Mesenchymal stem cell (in vitro differentiated cells and primary cell): ENCODE measurements around the gene CEACAM16.

Source experiments
- DNase-seq: peaks from one replicate; pipeline ENCODE4 v3.0.0-alpha.2; 2013
- H2AFZ ChIP-seq: one replicate; pipeline ENCODE4 v1.6.1; 2013; ENCODE audit warnings: low read depth, mild to moderate bottlenecking, control low read depth, inconsistent platforms, low read length, moderate library complexity
- H2AK5ac ChIP-seq: 2 replicates; pipeline ENCODE4 v1.6.1; 2013; ENCODE audit warnings: low read length, moderate library complexity, mild to moderate bottlenecking, inconsistent platforms; ENCODE audit not compliant: severe bottlenecking
- H2BK120ac ChIP-seq: one replicate; pipeline ENCODE4 v1.6.1; 2013; ENCODE audit warnings: low read depth, mild to moderate bottlenecking, inconsistent platforms, low read length, moderate library complexity
- H2BK12ac ChIP-seq, 2 experiments: one replicate each; pipeline ENCODE4 v1.6.1; 2013; ENCODE audit warnings: inconsistent platforms in 2 of 2, low read length in 2 of 2, mild to moderate bottlenecking in 2 of 2, moderate library complexity in 2 of 2, control low read depth in 1 of 2
- H2BK15ac ChIP-seq: one replicate; pipeline ENCODE4 v1.6.1; 2013; ENCODE audit warnings: mild to moderate bottlenecking, low read depth, inconsistent platforms; ENCODE audit not compliant: poor library complexity, severe bottlenecking
- H2BK5ac ChIP-seq: 2 replicates; pipeline ENCODE4 v1.6.1; 2013; ENCODE audit warnings: low read depth, mild to moderate bottlenecking, low read length, control low read depth, inconsistent platforms; ENCODE audit not compliant: poor library complexity, severe bottlenecking
- H3K14ac ChIP-seq, 2 experiments: one replicate each; pipeline ENCODE4 v1.6.1; 2013; ENCODE audit warnings: inconsistent platforms in 2 of 2, low read length in 2 of 2, control low read depth in 1 of 2, mild to moderate bottlenecking in 1 of 2, moderate library complexity in 1 of 2
- H3K18ac ChIP-seq, 2 experiments: one replicate each; pipeline ENCODE4 v1.6.1; 2013; ENCODE audit warnings: inconsistent platforms in 2 of 2, low read length in 2 of 2, control low read depth in 1 of 2, low read depth in 1 of 2, mild to moderate bottlenecking in 1 of 2
- H3K23ac ChIP-seq, 2 experiments: one replicate each; pipeline ENCODE4 v1.6.1; 2013; ENCODE audit warnings: inconsistent platforms in 2 of 2, low read length in 2 of 2, mild to moderate bottlenecking in 2 of 2, moderate library complexity in 2 of 2, control low read depth in 1 of 2
- H3K27ac ChIP-seq: 2 replicates; pipeline ENCODE4 v1.5.1; 2013; ENCODE audit warnings: mild to moderate bottlenecking, moderate library complexity, low read length, control low read depth, inconsistent platforms; ENCODE audit not compliant: poor library complexity, severe bottlenecking
- H3K27me3 ChIP-seq, 2 experiments: 2 replicates each; pipeline versions ENCODE4 v1.6.1 to v1.7.0; 2013; ENCODE audit warnings: low read length in 2 of 2, mild to moderate bottlenecking in 2 of 2, moderate library complexity in 2 of 2, control low read depth in 1 of 2, inconsistent platforms in 1 of 2; ENCODE audit not compliant: control insufficient read depth in 1 of 2, insufficient read depth in 1 of 2
- H3K36me3 ChIP-seq, 2 experiments: 2 replicates each; pipeline versions ENCODE4 v1.6.1 to v1.7.0; 2013; ENCODE audit warnings: low read length in 2 of 2, control low read depth in 1 of 2, inconsistent platforms in 1 of 2, low read depth in 1 of 2, mild to moderate bottlenecking in 1 of 2; ENCODE audit not compliant: insufficient read depth in 2 of 2, control insufficient read depth in 1 of 2
- H3K4ac ChIP-seq, 2 experiments: one replicate each; pipeline ENCODE4 v1.6.1; 2013; ENCODE audit warnings: inconsistent platforms in 2 of 2, low read length in 2 of 2, mild to moderate bottlenecking in 2 of 2, moderate library complexity in 2 of 2, control low read depth in 1 of 2, low read depth in 1 of 2
- H3K4me1 ChIP-seq: 2 replicates; pipeline ENCODE4 v1.6.1; 2013; ENCODE audit warnings: low read depth, low read length, control low read depth; ENCODE audit not compliant: control insufficient read depth, insufficient read depth
- H3K4me2 ChIP-seq: 2 replicates; pipeline ENCODE4 v1.6.1; 2013; ENCODE audit warnings: low read length, mild to moderate bottlenecking, inconsistent platforms; ENCODE audit not compliant: poor library complexity, severe bottlenecking
- H3K4me3 ChIP-seq, 2 experiments: 2 replicates each; pipeline versions ENCODE4 v1.5.1 to v1.7.0; 2013; ENCODE audit warnings: low read length in 2 of 2, mild to moderate bottlenecking in 2 of 2, control low read depth in 1 of 2, low read depth in 1 of 2; ENCODE audit not compliant: insufficient read depth in 1 of 2
- H3K79me1 ChIP-seq: replicated peaks from 2 replicates; pipeline ENCODE4 v1.6.1; 2013; ENCODE audit warnings: mild to moderate bottlenecking, control low read depth, low read length, inconsistent platforms; ENCODE audit not compliant: poor library complexity, severe bottlenecking
- H3K9ac ChIP-seq: 2 replicates; pipeline ENCODE4 v1.7.0; 2013; ENCODE audit warnings: mild to moderate bottlenecking, low read length, moderate library complexity
- H3K9me3 ChIP-seq: 2 replicates; pipeline ENCODE4 v1.7.0; 2013; ENCODE audit warnings: mild to moderate bottlenecking, low read length; ENCODE audit not compliant: control insufficient read depth
- H4K8ac ChIP-seq: one replicate; pipeline ENCODE4 v1.6.1; 2013; ENCODE audit warnings: inconsistent platforms, mild to moderate bottlenecking, low read length, moderate library complexity
- H4K91ac ChIP-seq: one replicate; pipeline ENCODE4 v1.6.1; 2013; ENCODE audit warnings: mild to moderate bottlenecking, low read length, inconsistent platforms
- WGBS: methylation state at CpG from one replicate; pipeline ENCODE4 v1.1.7; 2013; ENCODE audit warnings: mixed read lengths; 5-methylcytosine and 5-hydroxymethylcytosine counted together

CEACAM16 gene

DNA sequence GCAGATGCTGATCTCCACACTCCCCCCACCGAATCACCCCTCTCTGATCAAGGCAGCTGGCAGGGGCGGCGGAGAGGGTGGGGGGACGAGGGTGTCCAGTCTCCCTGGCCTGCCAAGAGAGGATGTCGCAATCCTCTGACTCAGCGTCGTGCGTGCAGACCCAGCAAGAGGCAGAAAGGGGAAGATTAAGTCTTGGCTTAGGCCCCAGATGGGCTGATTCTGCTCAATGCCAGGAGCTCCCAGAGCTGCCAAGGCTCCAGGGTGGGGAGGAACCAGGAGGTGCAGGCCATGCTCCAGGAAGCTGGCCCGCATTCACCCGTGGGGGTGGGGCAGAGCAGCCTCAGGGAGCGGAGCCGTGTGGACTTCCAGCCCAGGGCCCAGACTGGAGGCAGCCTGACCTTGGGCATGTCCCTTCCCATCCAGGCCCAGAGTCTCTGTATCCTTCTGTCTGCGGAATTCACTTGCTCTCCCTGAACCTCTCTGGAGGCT is 42.9 kb downstream of the CEACAM16 start:
- peak overlapping the region in 1 of 2 experiments; percentile 10 for H3K4me3 ChIP-seq
- no peaks in the 10 kb centered on the region for H3K79me1 ChIP-seq
- H3K36me3 ChIP-seq = no peaks in the 10 kb centered on the region
- peak overlapping the region; percentile 39 for H2BK120ac ChIP-seq
- no peak overlapping the region for H2AK5ac ChIP-seq
- H3K4me2 ChIP-seq = no peak overlapping the region
- no peak overlapping the region for H2AFZ ChIP-seq
- H3K4ac ChIP-seq = peak overlapping the region in 1 of 2 experiments; percentile 42
- peak overlapping the region; percentile 95 for H4K91ac ChIP-seq
- H3K23ac ChIP-seq = no peak overlapping the region
- peak overlapping the region; percentile 77 for H3K27ac ChIP-seq
- peak; percentile 100 for DNase-seq
- no peak overlapping the region for H4K8ac ChIP-seq
- peak overlapping the region; percentile 77 for H2BK5ac ChIP-seq
- H3K9me3 ChIP-seq = no peaks in the 10 kb centered on the region
- H2BK15ac ChIP-seq = no peak overlapping the region
- peak overlapping the region; percentile 56 to 89 for H3K18ac ChIP-seq
- no peaks in the 10 kb centered on the region for H3K27me3 ChIP-seq
- H3K9ac ChIP-seq = peak overlapping the region; percentile 65
- no peak overlapping the region for H3K14ac ChIP-seq
- 2% methylated on average over 13 of the region's 13 CpGs for WGBS
- peak overlapping the region in 1 of 2 experiments; percentile 65 for H2BK12ac ChIP-seq
- H3K4me1 ChIP-seq = peaks cover 38% of the 10 kb centered on the region

DNA sequence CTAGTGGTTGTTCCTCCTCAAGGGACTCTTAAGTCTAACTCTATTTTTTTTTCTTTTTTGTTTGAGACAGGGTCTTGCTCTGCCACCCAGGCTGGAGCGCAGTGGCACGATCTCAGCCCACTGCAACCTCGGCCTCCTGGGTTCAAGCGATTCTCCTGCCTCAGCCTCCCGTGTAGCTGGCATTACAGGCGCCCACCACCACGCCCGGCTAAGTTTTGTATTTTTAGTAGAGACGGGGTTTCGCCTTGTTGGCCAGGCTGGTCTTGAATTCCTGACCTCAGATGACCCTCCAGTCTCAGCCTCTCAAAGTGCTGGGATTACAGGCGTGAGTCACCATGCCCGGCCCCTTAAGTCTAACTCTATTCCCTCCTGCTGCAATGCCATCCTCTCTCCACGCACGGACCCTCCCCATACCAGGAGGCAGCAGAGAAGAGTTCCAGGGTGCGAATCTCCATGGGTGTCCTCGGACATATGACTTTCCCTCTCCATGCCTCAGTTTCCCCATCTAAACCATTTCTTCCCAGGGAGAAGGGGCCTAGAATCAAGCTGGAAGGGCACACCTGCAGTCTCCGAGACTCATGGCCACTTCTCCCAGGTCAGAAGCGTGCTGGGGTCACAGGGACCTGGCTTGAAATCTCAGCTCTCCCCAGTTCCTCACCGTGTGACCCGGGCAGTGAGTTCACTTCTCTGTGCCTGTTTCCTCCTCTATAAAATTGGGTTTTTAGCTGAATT is 43.5 kb downstream of the CEACAM16 start:
- WGBS = 47% methylated on average over 20 of the region's 20 CpGs
- Histone ChIP-seq H3K36me3 (no peaks in the 10 kb centered on the region), H3K4ac (peak overlapping the region; percentile 42 to 50), H2AFZ (no peak overlapping the region), H2BK120ac (no peak overlapping the region), H3K9me3 (no peaks in the 10 kb centered on the region), H3K14ac (no peak overlapping the region), H4K8ac (peak overlapping the region; percentile 5), H3K4me2 (no peak overlapping the region), H3K27me3 (no peaks in the 10 kb centered on the region), H4K91ac (peak overlapping the region; percentile 95), H3K27ac (peak overlapping the region; percentile 77), H3K18ac (peak overlapping the region; percentile 56 to 74), H3K79me1 (no peaks in the 10 kb centered on the region), H2BK15ac (no peak overlapping the region), H2BK12ac (peak overlapping the region; percentile 57 to 88), H3K4me3 (peak overlapping the region in 1 of 2 experiments; percentile 44), H2BK5ac (peak overlapping the region; percentile 77), H3K9ac (peak overlapping the region; percentile 65), H2AK5ac (peak overlapping the region; percentile 5), H3K23ac (no peak overlapping the region), H3K4me1 (peaks cover 36% of the 10 kb centered on the region)
- peak; percentile 90 for DNase-seq

DNA sequence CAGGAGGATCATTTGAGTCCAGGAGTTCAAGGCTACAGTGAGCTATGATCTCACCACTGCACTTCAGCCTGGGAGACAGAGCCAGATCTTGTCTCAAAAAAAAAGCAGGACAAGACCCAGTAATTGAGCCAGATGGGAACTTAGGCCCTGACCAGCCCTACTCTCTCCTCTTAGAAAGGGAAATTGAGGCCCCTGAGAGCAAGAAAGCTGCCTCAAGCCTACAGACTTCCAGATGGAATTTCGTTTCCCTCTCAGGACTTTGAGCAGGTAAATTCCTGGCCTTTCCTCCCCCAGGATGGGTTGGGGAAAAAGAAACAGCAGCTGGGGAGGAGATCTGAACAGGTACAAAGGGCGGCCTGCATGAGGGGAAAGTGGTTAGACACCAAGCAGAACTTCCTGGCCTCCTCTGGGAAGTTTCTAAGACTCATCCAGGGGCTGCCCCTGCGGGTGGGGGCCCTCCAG is 46.0 kb downstream of the CEACAM16 start:
- H3K27me3 ChIP-seq = no peaks in the 10 kb centered on the region
- no peak overlapping the region for H3K4me2 ChIP-seq
- no peak overlapping the region for H2AFZ ChIP-seq
- no peak overlapping the region for H2BK5ac ChIP-seq
- peak overlapping the region; percentile 95 for H2BK15ac ChIP-seq
- DNase-seq = peak; percentile 61
- H3K36me3 ChIP-seq = peaks cover 0 to 1% of the 10 kb centered on the region in 2 experiments
- H3K23ac ChIP-seq = no peak overlapping the region
- 67% methylated on average over 3 of the region's 3 CpGs for WGBS
- no peak overlapping the region for H3K27ac ChIP-seq
- peaks cover 4% of the 10 kb centered on the region for H3K79me1 ChIP-seq
- no peaks in the 10 kb centered on the region for H3K9me3 ChIP-seq
- H4K8ac ChIP-seq = peak overlapping the region; percentile 89
- H3K14ac ChIP-seq = peak overlapping the region in 1 of 2 experiments; percentile 19
- peak overlapping the region; percentile 49 to 100 for H2BK12ac ChIP-seq
- peak overlapping the region; percentile 87 to 94 for H3K18ac ChIP-seq
- H2BK120ac ChIP-seq = peak overlapping the region; percentile 89
- peaks cover 29% of the 10 kb centered on the region for H3K4me1 ChIP-seq
- peak overlapping the region; percentile 66 to 91 for H3K4ac ChIP-seq
- peak overlapping the region; percentile 84 for H3K9ac ChIP-seq
- peak overlapping the region; percentile 84 for H4K91ac ChIP-seq
- peak overlapping the region; percentile 75 for H2AK5ac ChIP-seq
- peak overlapping the region in 1 of 2 experiments; percentile 50 for H3K4me3 ChIP-seq

DNA sequence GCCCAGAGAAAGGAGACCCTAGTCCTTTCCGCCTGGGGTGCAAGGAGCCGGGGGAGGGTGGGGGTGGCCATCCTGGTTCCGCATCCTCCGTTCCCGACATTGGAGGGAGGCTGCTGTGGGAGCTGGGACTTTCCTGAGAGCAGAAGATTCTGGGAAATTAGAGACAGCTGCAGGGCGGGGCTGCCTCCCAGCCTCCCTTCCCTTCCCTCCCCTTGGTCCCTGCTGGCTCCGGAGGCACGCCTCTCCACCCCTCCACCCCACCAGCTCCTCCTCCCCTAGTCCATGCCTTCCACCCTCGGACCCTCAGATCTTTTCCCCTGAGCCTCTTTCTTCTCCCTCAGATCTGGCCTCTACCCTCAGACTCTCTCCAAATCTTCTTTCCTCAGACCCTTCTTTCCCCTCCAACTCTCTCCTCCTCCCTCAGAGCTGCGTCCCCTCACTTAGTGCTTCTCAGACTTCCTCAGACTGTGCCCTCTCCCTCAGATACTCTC is 46.4 kb downstream of the CEACAM16 start:
- Histone ChIP-seq H3K4me3 (peak overlapping the region in 1 of 2 experiments; percentile 54), H3K14ac (peak overlapping the region in 1 of 2 experiments; percentile 83), H2AFZ (no peak overlapping the region), H3K4ac (peak overlapping the region; percentile 52 to 91), H3K9ac (peak overlapping the region; percentile 84), H3K9me3 (no peaks in the 10 kb centered on the region), H2BK15ac (peak overlapping the region; percentile 95), H3K23ac (peak overlapping the region in 1 of 2 experiments; percentile 46), H3K27me3 (no peaks in the 10 kb centered on the region), H4K8ac (peak overlapping the region; percentile 89), H4K91ac (peak overlapping the region; percentile 90), H3K4me2 (no peak overlapping the region), H3K18ac (peak overlapping the region; percentile 87 to 94), H2BK120ac (peak overlapping the region; percentile 89), H3K4me1 (peaks cover 32% of the 10 kb centered on the region), H2BK12ac (peak overlapping the region; percentile 76 to 100), H2AK5ac (peak overlapping the region; percentile 83), H2BK5ac (no peak overlapping the region), H3K79me1 (peaks cover 4% of the 10 kb centered on the region), H3K27ac (no peak overlapping the region), H3K36me3 (peaks cover 0 to 4% of the 10 kb centered on the region in 2 experiments)
- DNase-seq = peak; percentile 90
- WGBS = 20% methylated on average over 8 of the region's 10 CpGs
